GM12878 (cell line): ENCODE data around the gene SSMEM1. TPM values are rescaled to one million over a fixed set of nuclear protein-coding genes. Genes with fewer than 3 reads are reported as not detected.

Experiments
- ATAC-seq: fragments of 200-7000 bp; cut with Tn5 transposase; 3 replicates; pipeline ENCODE4 v1.9.1; 2020; ENCODE audit warnings: mild to moderate bottlenecking, moderate library complexity
- Bru-seq: library from RNA; stranded (reverse); fragments of 400-500 nt; gene quantifications from one replicate; lab custom pipeline; 2021; lab: Mats Ljungman, UMichigan
- BruChase-seq, 2 experiments: library from RNA; stranded (reverse); fragments of 400-500 nt; gene quantifications; one replicate each; lab custom pipeline; 2021; lab: Mats Ljungman, UMichigan
- BruUV-seq: library from RNA; stranded (reverse); fragments of 400-500 nt; replicated peaks from 2 replicates; lab custom pipeline; 2021; lab: Mats Ljungman, UMichigan
- CTCF ChIA-PET: fragments of 300-600 bp; sonication (Branson Sonifier 250); formaldehyde crosslinking; extraction: SDS; loops from one replicate; lab custom pipeline; 2021; ENCODE audit warnings: inconsistent platforms; lab: Yijun Ruan, JAX
- POLR2A ChIA-PET: fragments of 350-600 bp; formaldehyde crosslinking; extraction: SDS; loops from one replicate; lab custom pipeline; 2021; ENCODE audit warnings: inconsistent platforms; lab: Charles Lee
- RAD21 ChIA-PET: fragments of 300-600 bp; sonication (Branson Sonifier 250); formaldehyde crosslinking; loops from one replicate; lab custom pipeline; 2023; ENCODE audit warnings: antibody characterized with exemption; ENCODE audit not compliant: unreplicated experiment; lab: Charles Lee
- SMC1A ChIA-PET: fragments of 300-600 bp; sonication (Branson Sonifier 250); formaldehyde crosslinking; loops from one replicate; lab custom pipeline; 2023; ENCODE audit not compliant: unreplicated experiment, uncharacterized antibody; lab: Charles Lee
- DNase-seq: peaks from one replicate; pipeline ENCODE4 v3.0.0-alpha.2; 2011; ENCODE audit warnings: low read depth, low spot score
- FAIRE-seq: peaks from 3 replicates; lab custom pipeline; 2011; peaks lifted over from hg19 to GRCh38; lab: Jason Lieb, UNC
- H2AFZ ChIP-seq: 2 replicates; pipeline ENCODE4 v1.6.0; 2011; ENCODE audit warnings: low read depth, low read length, control low read depth; ENCODE audit not compliant: control insufficient read depth
- H3K27ac ChIP-seq: 2 replicates; pipeline ENCODE4 v1.5.1; 2011; ENCODE audit warnings: control low read depth; ENCODE audit not compliant: control insufficient read depth, insufficient read depth
- H3K27me3 ChIP-seq, 2 experiments: replicated peaks in 1 of 2; 2 replicates each; pipeline versions ENCODE4 v1.6.0 to v1.6.1; 2011; ENCODE audit warnings: low read length in 1 of 2; ENCODE audit not compliant: control insufficient read depth in 2 of 2, insufficient read depth in 2 of 2
- H3K36me3 ChIP-seq, 2 experiments: 2 replicates each; pipeline ENCODE4 v1.5.1; 2011; ENCODE audit warnings: low read length in 1 of 2; ENCODE audit not compliant: control insufficient read depth in 2 of 2, insufficient read depth in 2 of 2
- H3K4me1 ChIP-seq: 2 replicates; pipeline ENCODE4 v1.6.1; 2011; ENCODE audit warnings: mild to moderate bottlenecking, low read length, moderate library complexity, mixed read lengths; ENCODE audit not compliant: control insufficient read depth, insufficient read depth
- H3K4me2 ChIP-seq: 2 replicates; pipeline ENCODE4 v1.6.0; 2011; ENCODE audit warnings: control low read depth; ENCODE audit not compliant: control insufficient read depth, insufficient read depth
- H3K4me3 ChIP-seq: fragments of 200-600 bp; sonication (generic); 2 replicates; pipeline ENCODE4 v1.5.1; 2016
- H3K79me2 ChIP-seq: 2 replicates; pipeline ENCODE4 v1.6.0; 2011; ENCODE audit warnings: low read length; ENCODE audit not compliant: control insufficient read depth, insufficient read depth
- H3K9ac ChIP-seq: 2 replicates; pipeline ENCODE4 v1.8.0; 2011; ENCODE audit warnings: low read length, control low read depth, mixed read lengths; ENCODE audit not compliant: control insufficient read depth, insufficient read depth
- H3K9me3 ChIP-seq: replicated peaks from 3 replicates; pipeline ENCODE4 v1.5.1; 2011; ENCODE audit warnings: mild to moderate bottlenecking, low read length; ENCODE audit not compliant: control insufficient read depth, insufficient read depth
- H4K20me1 ChIP-seq: 2 replicates; pipeline ENCODE4 v1.6.0; 2011; ENCODE audit not compliant: control insufficient read depth, insufficient read depth
- EP300 ChIP-seq, 2 experiments: fragments of 150-350 bp in 1 of 2; IDR thresholded peaks; 2 replicates each; pipeline ENCODE4 v1.6.1; 2011 to 2012; ENCODE audit warnings: low read depth in 2 of 2, low read length in 2 of 2, borderline replicate concordance in 1 of 2, improper control_type of control experiment in 1 of 2, inconsistent platforms in 1 of 2; ENCODE audit not compliant: control insufficient read depth in 1 of 2
- FOS ChIP-seq: IDR thresholded peaks from 3 replicates; pipeline ENCODE4 v1.6.1; 2011; ENCODE audit warnings: borderline replicate concordance; ENCODE audit not compliant: insufficient read length; ENCODE audit errors: extremely low read depth
- HDGF ChIP-seq: fragments of 450-650 bp; IDR thresholded peaks from 2 replicates; pipeline ENCODE4 v1.6.1; 2016; ENCODE audit warnings: antibody characterized with exemption
- IKZF1 ChIP-seq: fragments of 450-650 bp; conservative IDR thresholded peaks from 2 replicates; pipeline ENCODE4 v1.6.1; 2017; ENCODE audit warnings: antibody characterized with exemption, mild to moderate bottlenecking
- IKZF2 ChIP-seq, 2 experiments: fragments of 450-650 bp; IDR thresholded peaks; 2 replicates each; pipeline ENCODE4 v1.6.1; 2017; ENCODE audit warnings: mild to moderate bottlenecking in 2 of 2, moderate library complexity in 2 of 2
- NFXL1 ChIP-seq: fragments of 450-650 bp; IDR thresholded peaks from 2 replicates; pipeline ENCODE4 v1.6.1; 2017; ENCODE audit warnings: antibody characterized with exemption, mild to moderate bottlenecking, borderline replicate concordance
- PML ChIP-seq: IDR thresholded peaks from 2 replicates; pipeline ENCODE4 v1.6.1; 2012; ENCODE audit warnings: low read length, inconsistent platforms
- SIX5 ChIP-seq: IDR thresholded peaks from 2 replicates; pipeline ENCODE4 v1.6.1; 2011; ENCODE audit warnings: mild to moderate bottlenecking, low read depth, low read length, moderate library complexity; ENCODE audit not compliant: severe bottlenecking
- SUZ12 ChIP-seq: fragments of 200-600 bp; sonication (generic); IDR thresholded peaks from one replicate; pipeline ENCODE4 v1.6.1; 2018; ENCODE audit warnings: antibody characterized with exemption, mild to moderate bottlenecking; ENCODE audit not compliant: unreplicated experiment
- TCF12 ChIP-seq: IDR thresholded peaks from 2 replicates; pipeline ENCODE4 v1.6.1; 2011; ENCODE audit warnings: low read depth, mild to moderate bottlenecking, low read length
- ZNF207 ChIP-seq: fragments of 450-650 bp; IDR thresholded peaks from 2 replicates; pipeline ENCODE4 v1.6.1; 2014; ENCODE audit warnings: antibody characterized with exemption, mild to moderate bottlenecking, borderline replicate concordance
- ZNF217 ChIP-seq: fragments of 450-650 bp; IDR thresholded peaks from 2 replicates; pipeline ENCODE4 v1.6.1; 2017; ENCODE audit warnings: antibody characterized with exemption, mild to moderate bottlenecking
- ZNF24 ChIP-seq: fragments of 450-650 bp; IDR thresholded peaks from 2 replicates; pipeline ENCODE4 v1.6.1; 2017; ENCODE audit warnings: antibody characterized with exemption, mild to moderate bottlenecking
- in situ Hi-C: fragments of 300-500 bp; cut with MboI; formaldehyde crosslinking; loops from 9 replicates; pipeline ENCODE4 v1.14.3; 2018; ENCODE audit warnings: mixed read lengths
- intact Hi-C: fragments of 100-400 bp; cut with micrococcal nuclease; formaldehyde crosslinking; loops from one replicate; pipeline ENCODE4 v1.14.2; 2022; ENCODE audit not compliant: unreplicated experiment
- long read RNA-seq, 2 experiments: library from polyadenylated mRNA; unstranded; transcript quantifications; one replicate each; pipeline ENCODE4 v2.0.0, GENCODE V29; 2019 to 2020
- polyA minus RNA-seq, 3 experiments: library from RNA; depleted of rRNA, polyadenylated mRNA; stranded (reverse); fragments of >200 nt; gene quantifications; 2 replicates each; pipeline ENCODE4 v1.2.3, GENCODE V29; 2011
- polyA plus RNA-seq, 11 experiments: library from polyadenylated mRNA; depleted of rRNA in 4 of 11; unstranded in 6 of 11; stranded (reverse) in 5 of 11; fragments of >200 nt; fragmentation: Nextera tagmentation in 4 of 11; fragmentation: Illumina TruSeq in 1 of 11; extraction: Ambion mirVana in 4 of 11; extraction: Trizol in 1 of 11; gene quantifications; 1 replicate in 1 of 11; 2 replicates in 10 of 11; pipeline versions ENCODE4 v1.2.1 to v1.2.3, GENCODE V29; 2011 to 2016; ENCODE audit warnings: inconsistent platforms in 2 of 11, missing spikeins in 2 of 11, low read depth in 1 of 11
- total RNA-seq, 4 experiments: library from RNA; depleted of rRNA in 3 of 4; stranded (reverse); fragments of >200 nt in 3 of 4; fragmentation: Illumina TruSeq in 1 of 4; extraction: Trizol in 1 of 4; gene quantifications; 2 replicates each; pipeline versions ENCODE4 v1.2.1 to v1.2.3, GENCODE V29; 2013 to 2021
- TF ChIP-seq, protein P1 (sequence below): fragments of 450-650 bp; IDR thresholded peaks from 2 replicates; pipeline ENCODE4 v1.6.1; 2014; ENCODE audit warnings: mild to moderate bottlenecking
- TF ChIP-seq, protein P2 (sequence below): fragments of 450-650 bp; IDR thresholded peaks from 2 replicates; pipeline ENCODE4 v1.6.1; 2017; ENCODE audit warnings: mild to moderate bottlenecking, low read depth, inconsistent platforms; ENCODE audit not compliant: poor library complexity, severe bottlenecking

The SSMEM1 gene, protein sequence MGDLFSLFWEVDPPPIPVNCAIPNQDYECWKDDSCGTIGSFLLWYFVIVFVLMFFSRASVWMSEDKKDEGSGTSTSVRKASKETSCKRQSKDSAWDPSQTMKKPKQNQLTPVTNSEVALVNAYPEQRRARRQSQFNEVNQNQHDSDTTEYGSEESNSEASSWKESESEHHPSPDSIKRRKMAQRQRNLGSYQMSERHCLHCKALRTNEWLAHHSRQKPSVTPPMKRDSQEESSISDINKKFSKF
- total RNA-seq (2013; cell fraction: nucleolus; rRNA removed) = not detected in 2 replicates
- total RNA-seq (2014; rRNA removed) = not detected in 2 replicates
- total RNA-seq (2014; rRNA removed; fragmentation: Illumina TruSeq; extraction: Trizol) = not detected in 2 replicates
- not detected in 2 replicates for total RNA-seq (2021)
- polyA plus RNA-seq (2011; ENCODE audit: low read depth) = not detected
- polyA plus RNA-seq (2011; rRNA removed) = not detected in 2 replicates
- polyA plus RNA-seq (2011; cell fraction: cytosol; rRNA removed) = not detected in 2 replicates
- polyA plus RNA-seq (2011; cell fraction: nucleus; rRNA removed) = not detected in 2 replicates
- not detected in 2 replicates for polyA plus RNA-seq (2012)
- not detected in 2 replicates for polyA plus RNA-seq (2014; fragmentation: Illumina TruSeq; extraction: Trizol)
- not detected for polyA plus RNA-seq (2014; fragmentation: Nextera tagmentation; extraction: Ambion mirVana)
- not detected in 2 replicates for polyA plus RNA-seq (2014; rRNA removed)
- polyA plus RNA-seq (2016; fragmentation: Nextera tagmentation; extraction: Ambion mirVana) = not detected
- polyA minus RNA-seq (2011; rRNA and poly(A)+ RNA removed) = not detected in 2 replicates
- polyA minus RNA-seq (2011; cell fraction: cytosol; rRNA and poly(A)+ RNA removed) = not detected in 2 replicates
- not detected in 2 replicates for polyA minus RNA-seq (2011; cell fraction: nucleus; rRNA and poly(A)+ RNA removed)
- percentile 10 among the genes with signal in this experiment for Bru-seq, nascent RNA
- percentile 19 among the genes with signal in this experiment for BruChase-seq, experiment 1, labeled RNA remaining after a 6-hour chase
- BruChase-seq, experiment 2, labeled RNA remaining after a 2-hour chase = percentile 25 among the genes with signal in this experiment
- long read RNA-seq, experiment 1 = 0 reads
- long read RNA-seq, experiment 2 = 0 reads

DNA sequence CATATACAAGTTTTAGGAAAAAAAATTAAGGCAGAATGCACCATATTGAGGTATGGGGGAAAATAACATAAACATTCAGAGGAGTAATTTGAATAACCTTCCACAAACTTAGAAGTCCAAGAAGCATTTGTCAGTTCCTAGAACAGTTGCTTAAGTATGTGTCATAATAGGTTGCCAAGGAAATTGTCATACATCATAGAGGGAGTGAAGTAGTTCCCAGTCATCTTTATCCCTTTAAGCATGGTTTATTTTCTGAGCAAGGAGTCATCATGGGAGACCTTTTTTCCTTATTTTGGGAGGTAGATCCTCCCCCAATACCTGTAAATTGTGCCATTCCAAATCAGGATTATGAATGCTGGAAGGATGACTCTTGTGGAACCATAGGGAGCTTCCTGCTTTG, at the start of gene SSMEM1:
TSS of gene SSMEM1 (plus strand) at position 219 of the 400 bp plus-strand sequence. CDS start at position 270, 51 bp downstream.
- intact Hi-C loops (no loop called here), in situ Hi-C loops (no loop called here)
- Histone ChIP-seq H4K20me1 (no peaks in the 10 kb centered on the region), H3K36me3 (peaks cover 0 to 1% of the 10 kb centered on the region in 2 experiments; a peak in 1 of 4 replicates), H3K27me3 (no peaks in the 10 kb centered on the region), H3K27ac (no peak within 1 kb of the TSS), H3K4me2 (no peak within 1 kb of the TSS), H3K9ac (no peak within 1 kb of the TSS), H2AFZ (no peak within 1 kb of the TSS), H3K9me3 (no peaks in the 10 kb centered on the region), H3K4me1 (no peaks in the 10 kb centered on the region), H3K79me2 (peaks cover 12% of the 10 kb centered on the region), H3K4me3 (no peak within 1 kb of the TSS)
- ChIA-PET POLR2A (interaction anchor here (0.6 kb wide), 1 partner anchor 185 kb away, joined by 4 read pairs; no protein-coding TSS in a partner anchor), RAD21 (no interaction called here), CTCF (interaction anchor here (1.1 kb wide), 1 partner anchor 137 kb away, joined by 3 read pairs; no protein-coding TSS in a partner anchor), SMC1A (interaction anchor here (2.1 kb wide), 1 partner anchor 136 kb away, joined by 9 read pairs; no protein-coding TSS in a partner anchor)
- no peak for TF ChIP-seq FOS
- TF ChIP-seq EP300 (IDR thresholded peaks at IDR 0.05; ENCODE audit: borderline replicate concordance in 1 of 2, control insufficient read depth in 1 of 2, low read depth in 2 of 2, low read length in 2 of 2) = no peak
- no peak for TF ChIP-seq IKZF1
- TF ChIP-seq, protein P1, sequence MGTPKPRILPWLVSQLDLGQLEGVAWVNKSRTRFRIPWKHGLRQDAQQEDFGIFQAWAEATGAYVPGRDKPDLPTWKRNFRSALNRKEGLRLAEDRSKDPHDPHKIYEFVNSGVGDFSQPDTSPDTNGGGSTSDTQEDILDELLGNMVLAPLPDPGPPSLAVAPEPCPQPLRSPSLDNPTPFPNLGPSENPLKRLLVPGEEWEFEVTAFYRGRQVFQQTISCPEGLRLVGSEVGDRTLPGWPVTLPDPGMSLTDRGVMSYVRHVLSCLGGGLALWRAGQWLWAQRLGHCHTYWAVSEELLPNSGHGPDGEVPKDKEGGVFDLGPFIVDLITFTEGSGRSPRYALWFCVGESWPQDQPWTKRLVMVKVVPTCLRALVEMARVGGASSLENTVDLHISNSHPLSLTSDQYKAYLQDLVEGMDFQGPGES = no peak
- no peak for TF ChIP-seq NFXL1
- no peak for TF ChIP-seq IKZF2 (IDR thresholded peaks at IDR 0.05)
- no peak for TF ChIP-seq ZNF24
- no peak for TF ChIP-seq ZNF207
- TF ChIP-seq SIX5 = no peak
- no peak for TF ChIP-seq HDGF
- no peak for TF ChIP-seq SUZ12
- TF ChIP-seq, protein P2, sequence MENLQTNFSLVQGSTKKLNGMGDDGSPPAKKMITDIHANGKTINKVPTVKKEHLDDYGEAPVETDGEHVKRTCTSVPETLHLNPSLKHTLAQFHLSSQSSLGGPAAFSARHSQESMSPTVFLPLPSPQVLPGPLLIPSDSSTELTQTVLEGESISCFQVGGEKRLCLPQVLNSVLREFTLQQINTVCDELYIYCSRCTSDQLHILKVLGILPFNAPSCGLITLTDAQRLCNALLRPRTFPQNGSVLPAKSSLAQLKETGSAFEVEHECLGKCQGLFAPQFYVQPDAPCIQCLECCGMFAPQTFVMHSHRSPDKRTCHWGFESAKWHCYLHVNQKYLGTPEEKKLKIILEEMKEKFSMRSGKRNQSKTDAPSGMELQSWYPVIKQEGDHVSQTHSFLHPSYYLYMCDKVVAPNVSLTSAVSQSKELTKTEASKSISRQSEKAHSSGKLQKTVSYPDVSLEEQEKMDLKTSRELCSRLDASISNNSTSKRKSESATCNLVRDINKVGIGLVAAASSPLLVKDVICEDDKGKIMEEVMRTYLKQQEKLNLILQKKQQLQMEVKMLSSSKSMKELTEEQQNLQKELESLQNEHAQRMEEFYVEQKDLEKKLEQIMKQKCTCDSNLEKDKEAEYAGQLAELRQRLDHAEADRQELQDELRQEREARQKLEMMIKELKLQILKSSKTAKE = no peak
- TF ChIP-seq PML = no peak
- no peak for TF ChIP-seq ZNF217
- no peak for TF ChIP-seq TCF12
- BruUV-seq = no TSS peak
- no peak for DNase-seq
- no peak for FAIRE-seq
- ATAC-seq = no peak
